HG03139 (cell line): ENCODE data around the gene CTPS2.
"Not testable (repeated sequence)": the region's sequence is repeated elsewhere in the genome, so short reads cannot be mapped to it uniquely, and the experiment has no call there.

ENCODE experiments used
- ATAC-seq: cut with Tn5 transposase; IDR thresholded peaks from one replicate; pipeline ENCODE4 v1.9.1; 2021; ENCODE audit not compliant: unreplicated experiment

Gene CTPS2, protein sequence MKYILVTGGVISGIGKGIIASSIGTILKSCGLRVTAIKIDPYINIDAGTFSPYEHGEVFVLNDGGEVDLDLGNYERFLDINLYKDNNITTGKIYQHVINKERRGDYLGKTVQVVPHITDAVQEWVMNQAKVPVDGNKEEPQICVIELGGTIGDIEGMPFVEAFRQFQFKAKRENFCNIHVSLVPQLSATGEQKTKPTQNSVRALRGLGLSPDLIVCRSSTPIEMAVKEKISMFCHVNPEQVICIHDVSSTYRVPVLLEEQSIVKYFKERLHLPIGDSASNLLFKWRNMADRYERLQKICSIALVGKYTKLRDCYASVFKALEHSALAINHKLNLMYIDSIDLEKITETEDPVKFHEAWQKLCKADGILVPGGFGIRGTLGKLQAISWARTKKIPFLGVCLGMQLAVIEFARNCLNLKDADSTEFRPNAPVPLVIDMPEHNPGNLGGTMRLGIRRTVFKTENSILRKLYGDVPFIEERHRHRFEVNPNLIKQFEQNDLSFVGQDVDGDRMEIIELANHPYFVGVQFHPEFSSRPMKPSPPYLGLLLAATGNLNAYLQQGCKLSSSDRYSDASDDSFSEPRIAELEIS

DNA sequence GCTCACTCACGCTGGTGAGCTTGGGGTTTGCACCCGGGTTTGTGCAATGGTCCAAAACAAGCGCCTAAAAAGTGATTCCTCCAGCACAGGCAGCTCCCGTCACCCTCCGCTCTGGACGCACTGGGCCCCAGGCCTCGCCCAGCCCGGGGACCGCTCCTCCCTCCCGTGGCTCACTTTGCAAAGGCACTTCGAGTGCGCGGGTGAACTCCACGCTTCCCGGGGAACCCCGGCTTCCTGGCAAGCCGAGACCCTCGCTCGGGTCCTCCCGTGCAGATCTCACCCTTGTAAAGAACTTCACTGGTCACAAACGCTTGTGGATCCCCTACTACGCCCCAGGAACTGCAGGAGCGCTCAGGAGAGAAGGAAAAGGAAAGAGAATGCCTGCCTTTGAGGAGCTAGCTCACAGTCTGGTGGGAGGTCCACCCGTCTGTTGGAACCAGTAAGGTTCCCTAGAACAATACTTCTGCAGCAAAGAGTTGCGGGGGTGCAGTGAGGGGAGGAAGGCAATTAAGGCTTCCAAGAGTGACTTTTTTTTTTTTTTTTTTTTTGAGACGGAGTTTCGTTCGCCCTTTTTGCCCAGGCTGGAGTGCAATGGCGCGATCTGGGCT, at the start of gene CTPS2:
Gene CTPS2, minus strand, starts transcription at position 122 of the 608 bp plus-strand sequence. CDS start 9,767 bp downstream, outside the sequence.
- peak; percentile 83 for ATAC-seq

DNA sequence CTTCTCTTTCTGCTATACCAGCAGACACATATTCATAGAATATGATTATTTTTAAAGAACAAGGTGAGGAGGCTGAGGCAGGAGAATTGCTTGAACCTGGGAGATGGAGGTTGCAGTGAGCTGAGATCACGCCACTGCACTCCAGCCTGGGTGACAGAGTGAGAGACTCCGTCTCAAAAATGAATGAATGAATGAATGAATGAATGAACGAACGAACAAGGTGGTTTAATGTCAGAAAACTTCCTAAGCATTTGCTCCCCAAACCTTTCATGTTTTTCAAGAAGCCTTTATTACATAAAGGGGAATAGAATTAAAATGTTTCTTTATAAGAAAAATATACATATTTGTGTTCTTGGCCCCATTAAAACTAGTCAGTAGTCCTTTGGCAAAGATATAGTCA, 49.0 kb upstream of the CTPS2 start:
- not testable (repeated sequence) for ATAC-seq

DNA sequence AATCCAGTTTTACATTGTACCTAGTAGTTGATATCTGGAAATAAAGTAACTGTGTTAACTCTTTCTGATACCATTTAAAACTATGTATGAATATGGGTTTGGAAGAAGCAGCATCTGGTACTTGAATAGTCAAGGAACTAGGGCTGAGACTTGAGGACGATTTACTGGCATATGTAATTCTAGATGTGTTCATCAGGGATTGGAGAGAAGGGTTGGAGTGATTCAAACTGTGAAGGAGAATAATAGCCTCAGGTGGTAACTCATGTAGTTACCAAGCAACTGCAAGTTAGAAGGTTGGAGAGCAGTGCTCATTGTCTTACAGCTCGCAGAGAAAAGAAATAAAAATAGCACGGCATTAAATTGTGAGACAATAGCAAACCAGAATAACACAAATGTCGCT, 44.3 kb upstream of the CTPS2 start:
- ATAC-seq = no peak

DNA sequence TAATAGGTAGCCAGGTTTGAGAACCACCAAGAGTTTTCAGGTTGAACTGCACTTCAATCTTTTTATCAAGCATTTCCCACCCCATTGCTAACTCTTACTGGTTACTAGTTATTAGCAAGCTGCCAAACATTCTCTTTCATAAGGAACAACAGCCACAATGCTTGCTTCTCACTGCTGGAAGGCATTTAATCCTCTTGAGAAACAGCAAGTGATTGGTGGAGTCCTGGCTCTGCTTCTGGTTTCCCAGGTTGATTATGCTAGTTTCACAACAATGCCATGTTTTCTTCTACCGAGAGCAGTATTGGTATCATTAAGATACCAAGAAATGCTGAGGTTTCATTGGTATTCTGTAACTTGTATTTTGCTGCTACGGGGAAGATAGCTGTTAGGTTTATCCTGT, 41.5 kb upstream of the CTPS2 start:
- ATAC-seq = no peak

DNA sequence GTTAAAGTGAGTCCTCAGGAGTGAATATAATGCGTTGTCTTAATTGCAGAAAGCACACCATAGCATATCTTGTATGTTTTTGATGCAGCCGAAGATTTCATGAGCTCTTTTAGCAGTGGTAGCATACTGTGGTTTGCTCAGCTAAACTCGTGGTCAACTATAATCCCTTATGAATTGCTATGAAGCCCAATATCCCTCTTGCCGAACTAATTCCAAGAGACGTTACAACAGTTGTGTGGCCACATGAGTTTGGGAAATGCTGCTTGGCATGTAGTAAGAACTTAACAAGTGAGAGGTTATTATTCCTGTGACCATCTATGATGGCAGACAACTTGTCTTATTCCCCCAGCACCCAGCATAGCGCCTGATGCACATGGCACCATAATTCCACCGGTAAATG, 37.7 kb upstream of the CTPS2 start:
- no peak for ATAC-seq

DNA sequence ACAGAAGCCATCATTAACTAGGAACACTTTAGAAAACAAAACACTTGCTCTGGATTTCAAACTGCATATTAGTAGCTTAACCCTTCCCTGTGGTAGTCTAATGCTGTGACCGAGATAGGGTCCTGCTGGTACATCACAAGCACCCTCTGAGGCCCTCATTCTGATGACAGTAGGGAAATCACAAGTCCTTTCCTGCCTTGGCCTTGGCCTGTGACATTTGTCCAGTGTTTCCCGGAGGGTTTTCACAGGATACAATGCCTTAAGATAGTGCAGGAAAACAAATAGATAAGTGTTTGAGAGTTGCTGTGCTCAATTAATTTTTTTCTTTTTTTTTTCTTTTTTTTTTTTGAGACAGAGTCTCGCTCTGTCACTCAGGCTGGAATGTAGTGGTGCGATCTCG, 36.0 kb upstream of the CTPS2 start:
- no peak for ATAC-seq

DNA sequence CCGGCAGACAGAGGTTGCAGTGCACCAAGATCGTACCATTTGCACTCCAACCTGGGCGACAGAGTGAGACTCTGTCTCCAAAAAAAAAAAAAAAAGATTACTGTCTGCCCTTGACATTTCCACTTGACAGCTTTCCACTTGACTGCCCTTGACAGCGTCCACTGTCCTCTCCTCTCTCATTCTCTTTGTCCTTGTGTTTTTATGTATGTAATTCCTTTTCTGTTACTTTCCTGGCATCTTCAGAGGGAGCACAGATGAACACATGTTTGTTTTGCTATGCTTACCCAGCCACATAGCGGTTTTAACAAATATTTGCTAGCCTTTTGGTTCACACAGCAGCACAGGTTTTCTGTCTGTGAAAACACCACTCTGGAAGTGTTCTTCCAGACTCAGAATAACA, 33.2 kb upstream of the CTPS2 start:
- no peak for ATAC-seq

DNA sequence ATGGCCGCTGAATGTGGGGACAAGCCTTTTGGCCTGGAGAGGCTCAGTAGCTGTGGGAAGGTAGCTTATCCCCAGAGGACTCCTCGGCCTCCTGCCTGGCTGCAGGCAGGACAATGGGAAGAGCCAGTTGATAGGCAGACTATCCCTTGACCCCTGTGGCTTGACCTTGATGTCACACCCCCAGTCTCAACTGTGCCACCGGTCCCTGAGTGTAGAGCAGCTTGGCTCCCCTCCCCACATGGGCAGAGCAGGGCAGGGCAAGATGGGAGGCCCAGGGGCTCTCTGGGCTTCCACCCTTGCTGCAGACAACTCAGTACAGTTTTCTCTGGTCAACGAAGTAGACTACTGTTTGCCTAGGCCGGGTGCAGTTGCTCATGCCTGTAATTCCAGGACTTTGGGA, 32.6 kb upstream of the CTPS2 start:
- no peak for ATAC-seq

DNA sequence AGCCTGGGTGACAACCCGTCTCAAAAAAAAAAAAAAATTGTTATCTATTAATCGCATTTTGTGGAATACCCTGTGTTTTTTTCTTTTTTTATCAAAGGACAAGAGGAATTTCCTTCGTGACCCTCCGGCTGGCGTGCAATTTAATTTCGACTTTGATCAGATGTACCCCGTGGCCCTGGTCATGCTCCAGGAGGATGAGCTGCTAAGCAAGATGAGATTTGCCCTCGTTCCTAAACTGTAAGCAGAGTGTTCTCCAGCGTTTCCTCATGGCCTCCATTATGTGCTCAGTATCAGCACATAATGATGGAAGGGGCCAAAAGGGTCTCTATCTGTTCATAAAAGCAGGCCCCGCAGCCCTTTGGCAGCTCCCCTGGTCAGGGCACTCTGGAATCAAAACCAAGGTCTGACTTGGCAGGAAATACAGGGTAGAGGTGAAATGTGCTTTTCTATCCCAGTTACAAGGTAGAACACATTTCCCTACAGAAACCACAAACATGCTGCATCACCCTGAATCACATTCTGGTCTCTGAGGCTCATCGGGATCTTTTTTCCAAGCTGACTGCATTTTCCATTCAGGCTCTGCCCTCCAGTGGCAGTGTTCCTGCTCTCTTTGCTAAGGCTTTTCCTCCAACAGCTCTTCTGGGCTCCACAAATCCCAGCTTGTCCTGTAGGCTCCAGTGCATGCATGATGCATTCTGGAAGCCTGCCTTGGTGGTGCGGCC, 31.3 kb upstream of the CTPS2 start:
- no peak for ATAC-seq

DNA sequence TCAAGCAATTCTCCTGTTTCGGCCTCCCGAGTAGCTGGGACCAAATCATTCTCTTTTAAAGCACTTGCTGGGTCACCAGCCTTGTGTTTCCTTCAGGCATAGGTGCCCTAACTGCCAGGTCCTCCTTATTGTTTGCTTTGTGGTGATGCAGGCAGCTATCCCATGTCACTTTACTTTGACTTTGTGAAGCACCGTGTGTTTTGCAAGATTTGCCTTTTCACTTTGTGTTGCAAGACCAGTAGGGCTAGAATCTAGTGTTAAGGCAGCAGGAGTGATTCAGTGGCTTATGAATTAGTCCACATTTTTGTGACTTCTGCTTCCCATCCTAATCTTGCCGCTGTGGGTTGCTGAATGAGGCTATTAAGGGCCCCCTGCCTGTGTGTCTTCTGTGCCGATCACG, 27.1 kb upstream of the CTPS2 start:
- no peak for ATAC-seq

DNA sequence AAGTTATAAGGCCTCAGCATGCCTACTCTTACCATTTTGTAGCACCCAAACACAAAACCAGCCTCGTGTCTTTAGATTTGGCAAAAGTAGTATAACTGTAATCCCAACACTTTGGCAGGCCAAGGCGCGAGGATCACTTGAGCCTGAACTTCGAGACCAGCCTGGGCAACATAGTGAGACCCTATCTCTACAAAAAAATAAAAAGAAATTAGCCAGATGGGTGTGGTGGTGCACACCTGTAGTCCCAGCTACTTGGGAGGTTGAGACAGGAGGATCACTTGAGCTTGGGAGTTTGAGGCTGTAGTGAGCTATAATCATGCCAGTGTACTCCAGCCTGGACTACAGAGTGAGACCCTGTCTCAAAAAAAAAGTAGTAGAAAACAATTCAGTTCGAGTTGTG, 24.6 kb upstream of the CTPS2 start:
- no peak for ATAC-seq

DNA sequence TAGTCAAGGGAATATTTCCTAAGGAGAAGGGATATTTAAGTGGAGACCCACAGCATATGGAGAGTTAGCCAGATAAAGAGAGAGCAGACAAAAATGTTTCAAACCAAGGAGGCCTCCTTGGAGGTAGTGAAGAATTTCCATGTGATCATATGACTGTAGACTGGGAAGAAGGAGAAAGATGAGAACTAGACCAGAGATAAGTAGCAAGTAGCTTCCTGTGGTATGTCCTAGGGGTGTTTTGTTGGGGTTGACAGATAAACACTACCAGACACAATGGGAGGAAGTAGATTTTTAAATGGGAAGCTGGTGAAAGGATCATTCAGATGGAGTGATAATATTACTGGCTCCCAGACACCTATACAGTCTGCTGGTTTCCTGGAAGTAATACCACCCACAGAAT, 20.5 kb upstream of the CTPS2 start:
- ATAC-seq = no peak

DNA sequence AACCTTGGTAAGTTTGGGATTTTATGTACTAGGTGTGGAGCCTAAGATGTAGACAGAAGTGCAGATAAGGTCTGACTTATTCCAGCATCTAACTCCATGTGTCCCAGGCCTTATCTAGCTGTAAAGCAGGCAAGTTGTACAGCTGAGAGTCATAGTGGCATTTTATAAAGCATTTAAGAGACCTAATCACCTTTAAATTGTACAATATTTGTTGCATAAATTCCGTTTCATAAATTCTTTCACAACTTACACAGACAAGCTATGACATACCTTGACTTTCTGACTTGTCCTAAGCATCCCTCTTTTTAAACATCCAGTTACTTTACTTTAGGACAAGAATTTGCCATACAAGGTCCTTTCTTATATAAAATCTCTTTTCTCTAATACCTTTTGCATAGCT, 18.0 kb upstream of the CTPS2 start:
- no peak for ATAC-seq

DNA sequence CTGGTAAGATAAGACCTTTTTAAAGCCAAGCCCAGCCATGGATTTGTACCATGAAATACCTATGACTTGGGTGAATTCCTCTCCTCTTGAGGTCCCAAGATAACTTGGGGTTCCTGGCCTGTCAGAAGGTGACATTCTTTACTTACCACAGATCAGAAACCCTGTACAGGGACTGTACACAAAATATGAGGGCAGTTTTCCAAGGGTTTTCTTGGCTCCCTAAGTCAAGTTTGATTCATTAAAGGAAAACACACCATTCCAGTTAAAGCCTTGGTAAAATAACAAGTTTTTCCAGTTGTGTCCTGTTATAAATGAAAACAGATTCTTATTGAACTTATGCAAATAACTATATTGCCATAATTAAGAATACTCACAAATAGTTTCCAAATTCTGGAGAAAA, 15.2 kb upstream of the CTPS2 start:
- ATAC-seq = no peak

DNA sequence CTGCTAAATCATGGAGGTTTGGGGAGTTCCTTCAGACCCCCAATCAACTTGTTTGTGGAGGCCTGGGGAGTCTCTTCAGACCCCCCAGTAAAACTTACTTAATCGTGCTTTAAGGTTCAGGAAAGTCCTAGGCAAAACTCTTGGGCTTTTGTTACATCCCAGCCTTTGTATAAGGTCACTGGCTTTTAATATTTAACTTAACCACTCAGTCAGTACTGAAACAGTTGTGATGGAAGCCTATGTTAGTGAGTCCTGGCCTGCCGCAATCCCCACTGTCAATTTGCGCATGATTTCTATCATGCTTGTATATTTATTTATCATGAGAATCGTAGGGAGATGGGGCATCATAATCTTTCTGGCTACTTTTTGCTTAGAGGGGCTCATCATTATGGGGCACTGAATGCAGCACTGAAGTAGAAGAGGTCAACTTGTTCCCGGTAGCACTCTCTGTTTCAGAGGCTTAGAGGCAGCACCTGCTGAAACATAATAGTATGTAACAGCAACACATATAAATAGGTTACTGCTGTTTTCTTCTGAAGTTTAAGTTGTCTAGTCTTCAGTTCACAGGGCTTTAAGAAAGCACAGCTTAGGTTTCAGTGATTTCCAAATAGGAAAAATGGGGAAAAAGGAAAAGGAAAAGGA, 14.0 kb upstream of the CTPS2 start:
- ATAC-seq = peak; percentile 69

DNA sequence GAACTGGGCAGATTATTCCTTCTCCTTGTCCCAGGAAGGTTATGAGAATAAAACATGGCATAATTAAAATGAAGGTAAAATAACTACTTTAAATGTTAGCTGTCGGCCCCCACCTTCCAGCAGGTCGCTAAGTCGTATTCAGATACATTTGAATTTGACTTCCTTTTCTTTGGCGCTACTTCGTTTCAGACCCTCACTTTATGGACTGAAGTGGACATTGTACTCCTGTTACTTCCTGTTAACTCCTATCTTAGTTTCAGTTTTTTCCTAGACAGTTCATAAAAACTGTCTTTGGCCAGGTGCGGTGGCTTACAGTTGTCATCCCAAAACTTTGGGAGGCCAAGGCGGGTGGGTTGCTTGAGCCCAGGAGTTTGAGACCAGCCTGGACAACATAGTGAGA, 12.6 kb upstream of the CTPS2 start:
- ATAC-seq = no peak

DNA sequence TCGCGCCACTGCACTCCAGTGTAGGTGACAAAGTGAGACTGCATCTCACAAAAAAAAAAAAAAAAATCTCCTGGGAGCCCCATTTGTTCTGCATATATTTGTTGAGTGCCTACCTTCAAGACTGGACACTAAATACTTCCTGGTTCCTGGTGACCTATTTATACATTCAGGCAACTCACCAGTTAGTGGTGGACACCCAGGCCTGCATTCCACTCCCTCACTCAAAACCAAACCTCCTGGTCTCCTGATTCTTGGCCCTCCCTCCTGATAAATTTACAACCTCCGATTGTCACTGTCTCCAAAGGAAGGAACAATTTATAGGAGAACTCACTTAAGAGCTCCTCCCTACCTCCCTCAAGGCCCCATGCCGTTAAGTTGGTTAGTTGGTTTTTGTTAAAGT, 10.0 kb upstream of the CTPS2 start:
- no peak for ATAC-seq

DNA sequence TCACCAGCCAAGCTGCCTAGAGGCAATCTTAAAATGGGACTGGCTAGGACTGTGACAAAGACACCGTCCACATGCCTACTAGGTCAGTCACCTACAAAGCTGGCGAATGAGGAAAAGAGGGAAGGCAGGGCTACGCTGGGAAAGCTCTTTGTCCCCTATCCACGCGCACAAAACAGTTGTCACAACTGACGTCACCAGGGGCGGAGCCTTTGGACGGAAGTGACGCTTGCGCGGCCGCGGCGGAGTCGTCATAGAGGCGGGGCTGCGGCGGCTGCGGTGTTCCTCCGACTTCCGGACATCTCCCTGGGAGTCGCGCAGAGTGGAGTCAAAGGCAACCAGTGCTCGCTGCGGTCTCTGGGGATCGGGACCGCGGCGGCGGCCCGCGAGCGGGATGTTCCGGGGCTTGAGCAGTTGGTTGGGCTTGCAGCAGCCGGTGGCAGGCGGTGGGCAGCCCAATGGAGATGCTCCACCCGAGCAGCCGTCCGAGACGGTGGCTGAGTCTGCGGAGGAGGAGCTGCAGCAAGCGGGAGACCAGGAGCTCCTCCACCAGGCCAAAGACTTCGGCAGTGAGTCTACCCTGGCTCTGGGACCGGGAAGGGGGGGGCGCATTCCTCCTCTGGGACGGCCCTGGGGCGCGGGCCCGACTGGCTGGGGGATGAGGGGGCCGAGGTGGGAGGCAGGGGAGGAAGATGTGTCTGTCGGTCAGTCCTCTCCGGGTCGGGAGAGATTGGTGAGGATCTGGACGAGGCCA, 7.0 kb upstream of the CTPS2 start, which contains the start of gene SYAP1:
Gene SYAP1, plus strand, starts transcription at position 279 of the 751 bp plus-strand sequence. Its CDS starts 113 bp downstream, at position 392.
- peak; percentile 99 for ATAC-seq

DNA sequence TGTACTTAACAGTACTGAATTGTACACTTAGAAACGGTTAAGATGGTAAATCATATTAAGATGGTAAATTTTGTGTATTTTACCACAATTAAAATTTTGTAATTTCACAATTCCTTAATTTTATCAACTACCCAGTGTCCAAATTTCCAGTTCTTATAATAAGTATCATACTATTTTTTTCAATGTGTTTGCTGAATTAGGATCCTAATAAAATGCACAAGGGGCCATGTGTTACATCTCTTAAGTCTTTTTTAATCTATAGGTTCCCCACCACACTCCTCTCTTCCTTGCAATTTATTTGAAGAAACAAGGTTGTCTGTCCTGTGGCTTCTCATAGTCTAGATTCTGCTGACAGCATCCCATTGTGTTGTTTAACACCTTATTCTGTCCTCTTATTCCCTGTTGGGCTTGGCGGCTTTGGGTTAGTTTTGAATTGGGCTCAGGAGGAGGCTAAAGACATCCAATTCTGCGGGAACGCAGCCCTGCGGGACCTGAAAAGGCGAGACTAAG, 6.4 kb upstream of the CTPS2 start:
- ATAC-seq = peak; percentile 17

DNA sequence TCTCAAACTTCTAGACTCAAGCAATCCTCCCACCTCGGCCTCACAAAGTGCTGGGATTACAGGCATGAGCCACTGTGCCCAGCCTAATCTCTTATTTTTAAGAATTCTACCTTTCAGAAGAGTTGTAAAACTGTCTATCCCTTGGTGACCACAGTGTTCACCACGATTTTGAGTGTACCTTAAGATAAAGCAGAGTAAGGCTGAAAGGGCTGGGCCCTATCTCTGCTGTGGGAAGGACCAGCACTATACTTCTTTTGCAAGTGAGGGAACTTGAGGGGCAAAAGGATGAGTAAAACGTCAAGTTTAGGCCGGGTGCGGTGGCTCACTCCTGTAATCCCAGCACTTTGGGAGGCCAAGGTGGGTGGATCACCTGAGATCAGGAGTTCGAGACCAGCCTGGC, 4.0 kb upstream of the CTPS2 start:
- not testable (repeated sequence) for ATAC-seq
